Calu3 (cell line): ENCODE results near the gene TSFM. TPM values are rescaled to one million over a fixed set of nuclear protein-coding genes. Genes with fewer than 3 reads are reported as not detected.

ENCODE experiments used
- BruUV-seq: library from RNA; stranded (reverse); fragments of 400-500 nt; replicated peaks from 2 replicates; lab custom pipeline; 2021; lab: Mats Ljungman, UMichigan
- CTCF ChIA-PET: fragments of 300-600 bp; sonication (Branson Sonifier 250); formaldehyde crosslinking; loops from one replicate; lab custom pipeline; 2022; ENCODE audit warnings: antibody characterized with exemption; lab: Charles Lee
- DNase-seq: peaks from one replicate; pipeline ENCODE4 v3.0.0; 2022
- H3K27ac Mint-ChIP-seq: one replicate; pipeline ENCODE4 v1.8.0; 2022; ENCODE audit warnings: mixed read lengths; ENCODE audit not compliant: unreplicated experiment
- H3K27me3 Mint-ChIP-seq: one replicate; pipeline ENCODE4 v1.8.0; 2022; ENCODE audit warnings: mixed read lengths; ENCODE audit not compliant: unreplicated experiment
- H3K36me3 Mint-ChIP-seq: one replicate; pipeline ENCODE4 v1.8.0; 2022; ENCODE audit warnings: mild to moderate bottlenecking, moderate library complexity, mixed read lengths; ENCODE audit not compliant: insufficient read depth, unreplicated experiment
- H3K4me1 Mint-ChIP-seq: one replicate; pipeline ENCODE4 v1.8.0; 2022; ENCODE audit warnings: mild to moderate bottlenecking, low read depth, mixed read lengths; ENCODE audit not compliant: unreplicated experiment
- H3K4me3 Mint-ChIP-seq: one replicate; pipeline ENCODE4 v1.8.0; 2022; ENCODE audit warnings: mild to moderate bottlenecking, low read depth, moderate library complexity, mixed read lengths; ENCODE audit not compliant: unreplicated experiment
- H3K9me3 Mint-ChIP-seq: one replicate; pipeline ENCODE4 v1.8.0; 2022; ENCODE audit warnings: low read depth, mixed read lengths; ENCODE audit not compliant: unreplicated experiment
- intact Hi-C: fragments of 100-400 bp; cut with micrococcal nuclease; formaldehyde crosslinking; loops from one replicate; pipeline ENCODE4 v1.10.0; 2022; ENCODE audit not compliant: unreplicated experiment
- total RNA-seq: library from RNA; stranded (reverse); gene quantifications from 2 replicates; pipeline ENCODE4 v1.2.3, GENCODE V29; 2022
- TF ChIP-seq, protein P1 (sequence below): fragments of 200-600 bp; IDR thresholded peaks from one replicate; pipeline ENCODE4 v1.8.0; 2022; ENCODE audit warnings: antibody characterized with exemption; ENCODE audit not compliant: unreplicated experiment

The TSFM gene
- total RNA-seq, 1 experiment from 2014 or later, result 47.1 TPM

GRCh38 chr12:57793920-57794319 lies 11.3 kb downstream of the TSFM start:
- DNase-seq, result no peak
- Mint-ChIP-seq H3K27me3 (no peaks in the 10 kb centered on the region), H3K9me3 (no peaks in the 10 kb centered on the region), H3K4me3 (no peak overlapping the region), H3K4me1 (no peaks in the 10 kb centered on the region), H3K27ac (no peak overlapping the region), H3K36me3 (peaks cover 59% of the 10 kb centered on the region)
- CTCF ChIA-PET, result interaction anchor here (1.2 kb wide), 1 partner anchor 103 kb away, joined by 3 read pairs; no protein-coding TSS in a partner anchor
- no TSS peak for BruUV-seq
- TF ChIP-seq, protein P1, sequence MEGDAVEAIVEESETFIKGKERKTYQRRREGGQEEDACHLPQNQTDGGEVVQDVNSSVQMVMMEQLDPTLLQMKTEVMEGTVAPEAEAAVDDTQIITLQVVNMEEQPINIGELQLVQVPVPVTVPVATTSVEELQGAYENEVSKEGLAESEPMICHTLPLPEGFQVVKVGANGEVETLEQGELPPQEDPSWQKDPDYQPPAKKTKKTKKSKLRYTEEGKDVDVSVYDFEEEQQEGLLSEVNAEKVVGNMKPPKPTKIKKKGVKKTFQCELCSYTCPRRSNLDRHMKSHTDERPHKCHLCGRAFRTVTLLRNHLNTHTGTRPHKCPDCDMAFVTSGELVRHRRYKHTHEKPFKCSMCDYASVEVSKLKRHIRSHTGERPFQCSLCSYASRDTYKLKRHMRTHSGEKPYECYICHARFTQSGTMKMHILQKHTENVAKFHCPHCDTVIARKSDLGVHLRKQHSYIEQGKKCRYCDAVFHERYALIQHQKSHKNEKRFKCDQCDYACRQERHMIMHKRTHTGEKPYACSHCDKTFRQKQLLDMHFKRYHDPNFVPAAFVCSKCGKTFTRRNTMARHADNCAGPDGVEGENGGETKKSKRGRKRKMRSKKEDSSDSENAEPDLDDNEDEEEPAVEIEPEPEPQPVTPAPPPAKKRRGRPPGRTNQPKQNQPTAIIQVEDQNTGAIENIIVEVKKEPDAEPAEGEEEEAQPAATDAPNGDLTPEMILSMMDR, result no peak
- intact Hi-C loops, result no loop called here

DNA sequence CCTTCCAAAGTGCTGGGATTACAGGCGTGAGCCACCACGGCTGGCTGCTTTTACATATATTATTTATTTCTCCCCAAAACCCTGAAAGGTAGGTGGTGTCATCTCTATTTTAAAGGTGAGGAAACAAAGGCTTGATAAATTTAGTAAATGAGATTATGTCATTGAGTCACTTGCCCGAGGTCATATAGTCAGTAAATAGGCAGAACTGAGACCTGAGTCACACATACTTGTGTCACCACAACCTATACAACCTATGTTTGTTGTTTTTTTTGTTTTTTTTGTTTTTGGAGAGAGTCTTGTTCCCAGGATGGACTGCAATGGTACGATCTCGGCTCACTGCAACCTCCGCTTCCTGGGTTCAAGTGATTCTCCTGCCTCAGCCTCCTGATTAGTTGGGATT lies 12.8 kb downstream of the TSFM start:
- Mint-ChIP-seq H3K27ac (no peak overlapping the region), H3K36me3 (peaks cover 46% of the 10 kb centered on the region), H3K4me1 (no peaks in the 10 kb centered on the region), H3K4me3 (no peak overlapping the region), H3K9me3 (no peaks in the 10 kb centered on the region), H3K27me3 (no peaks in the 10 kb centered on the region)
- no peak for DNase-seq
- intact Hi-C loops, result no loop called here
- TF ChIP-seq, protein P1, result no peak
- CTCF ChIA-PET, result interaction anchor here (0.6 kb wide), 1 partner anchor 366 kb away, joined by 3 read pairs; no protein-coding TSS in a partner anchor
- no TSS peak for BruUV-seq

DNA sequence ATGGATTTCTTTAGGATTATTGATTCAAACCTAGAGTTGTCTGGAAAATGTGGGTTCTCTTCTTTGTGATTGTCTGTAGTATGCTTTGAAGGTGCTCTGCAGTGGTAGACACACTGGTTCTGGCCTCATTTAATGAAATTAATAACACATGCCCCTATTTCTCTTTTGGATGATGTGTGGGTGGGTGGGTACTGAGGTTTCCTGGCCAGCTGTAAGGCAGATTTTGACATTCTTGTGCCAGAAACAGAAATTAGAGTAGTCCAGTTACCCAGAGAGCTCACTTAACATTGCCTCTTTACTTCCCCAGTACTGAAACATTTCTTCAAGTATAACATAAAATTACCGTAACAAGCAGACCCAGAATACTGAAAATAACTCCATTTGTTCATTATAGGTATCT lies 14.4 kb downstream of the TSFM start:
- H3K27ac Mint-ChIP-seq, result no peak overlapping the region
- no peaks in the 10 kb centered on the region for H3K4me1 Mint-ChIP-seq
- H3K36me3 Mint-ChIP-seq, result peaks cover 34% of the 10 kb centered on the region
- intact Hi-C loops, result no loop called here
- no peaks in the 10 kb centered on the region for H3K9me3 Mint-ChIP-seq
- no TSS peak for BruUV-seq
- no peak for DNase-seq
- TF ChIP-seq, protein P1, result no peak
- no peaks in the 10 kb centered on the region for H3K27me3 Mint-ChIP-seq
- CTCF ChIA-PET, result no interaction called here
- H3K4me3 Mint-ChIP-seq, result no peak overlapping the region

GRCh38 chr12:57797933-57798332 lies 15.3 kb downstream of the TSFM start:
- Mint-ChIP-seq H3K9me3 (no peaks in the 10 kb centered on the region), H3K4me1 (no peaks in the 10 kb centered on the region), H3K27ac (no peak overlapping the region), H3K27me3 (no peaks in the 10 kb centered on the region), H3K36me3 (peaks cover 25% of the 10 kb centered on the region), H3K4me3 (no peak overlapping the region)
- BruUV-seq, result no TSS peak
- intact Hi-C loops, result no loop called here
- no peak for DNase-seq
- CTCF ChIA-PET, result no interaction called here
- TF ChIP-seq, protein P1, result no peak
